Fibroblast of the aortic adventitia (primary cell): ENCODE results near the gene SNX3. TPM values are rescaled to one million over a fixed set of nuclear protein-coding genes. Genes with fewer than 3 reads are reported as not detected.

Source experiments
- DNase-seq: peaks from one replicate; pipeline ENCODE4 v3.0.0-alpha.2; 2010; ENCODE audit warnings: low read depth
- H3K4me3 ChIP-seq: 2 replicates; pipeline ENCODE4 v1.5.1; 2011; ENCODE audit warnings: low read depth, mild to moderate bottlenecking, control low read depth, low read length, moderate library complexity
- total RNA-seq: library from RNA; depleted of rRNA; stranded (reverse); fragments of >200 nt; gene quantifications from 2 replicates; pipeline ENCODE4 v1.2.3, GENCODE V29; 2012; ENCODE audit warnings: low replicate concordance
- TF ChIP-seq, protein P1 (sequence below): IDR thresholded peaks from 2 replicates; pipeline ENCODE4 v1.5.1; 2011; ENCODE audit warnings: mild to moderate bottlenecking, low read length, control low read depth, inconsistent platforms; ENCODE audit not compliant: insufficient read depth

Gene SNX3
- total RNA-seq, 1 donor = 266 TPM

- DNase-seq = no peak
- TF ChIP-seq, protein P1, sequence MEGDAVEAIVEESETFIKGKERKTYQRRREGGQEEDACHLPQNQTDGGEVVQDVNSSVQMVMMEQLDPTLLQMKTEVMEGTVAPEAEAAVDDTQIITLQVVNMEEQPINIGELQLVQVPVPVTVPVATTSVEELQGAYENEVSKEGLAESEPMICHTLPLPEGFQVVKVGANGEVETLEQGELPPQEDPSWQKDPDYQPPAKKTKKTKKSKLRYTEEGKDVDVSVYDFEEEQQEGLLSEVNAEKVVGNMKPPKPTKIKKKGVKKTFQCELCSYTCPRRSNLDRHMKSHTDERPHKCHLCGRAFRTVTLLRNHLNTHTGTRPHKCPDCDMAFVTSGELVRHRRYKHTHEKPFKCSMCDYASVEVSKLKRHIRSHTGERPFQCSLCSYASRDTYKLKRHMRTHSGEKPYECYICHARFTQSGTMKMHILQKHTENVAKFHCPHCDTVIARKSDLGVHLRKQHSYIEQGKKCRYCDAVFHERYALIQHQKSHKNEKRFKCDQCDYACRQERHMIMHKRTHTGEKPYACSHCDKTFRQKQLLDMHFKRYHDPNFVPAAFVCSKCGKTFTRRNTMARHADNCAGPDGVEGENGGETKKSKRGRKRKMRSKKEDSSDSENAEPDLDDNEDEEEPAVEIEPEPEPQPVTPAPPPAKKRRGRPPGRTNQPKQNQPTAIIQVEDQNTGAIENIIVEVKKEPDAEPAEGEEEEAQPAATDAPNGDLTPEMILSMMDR = no peak
- no peak overlapping the region for H3K4me3 ChIP-seq
These were observed 80.1 kb downstream of the SNX3 start for GRCh38 chr6:108180776-108181175.

- no peak overlapping the region for H3K4me3 ChIP-seq
- DNase-seq = no peak
- TF ChIP-seq, protein P1 = no peak
These were observed 80.6 kb downstream of the SNX3 start for GRCh38 chr6:108180266-108180665.

- no peak for DNase-seq
- H3K4me3 ChIP-seq = no peak overlapping the region
- TF ChIP-seq, protein P1 = no peak
These were observed 81.1 kb downstream of the SNX3 start for GRCh38 chr6:108179741-108180140.

DNA sequence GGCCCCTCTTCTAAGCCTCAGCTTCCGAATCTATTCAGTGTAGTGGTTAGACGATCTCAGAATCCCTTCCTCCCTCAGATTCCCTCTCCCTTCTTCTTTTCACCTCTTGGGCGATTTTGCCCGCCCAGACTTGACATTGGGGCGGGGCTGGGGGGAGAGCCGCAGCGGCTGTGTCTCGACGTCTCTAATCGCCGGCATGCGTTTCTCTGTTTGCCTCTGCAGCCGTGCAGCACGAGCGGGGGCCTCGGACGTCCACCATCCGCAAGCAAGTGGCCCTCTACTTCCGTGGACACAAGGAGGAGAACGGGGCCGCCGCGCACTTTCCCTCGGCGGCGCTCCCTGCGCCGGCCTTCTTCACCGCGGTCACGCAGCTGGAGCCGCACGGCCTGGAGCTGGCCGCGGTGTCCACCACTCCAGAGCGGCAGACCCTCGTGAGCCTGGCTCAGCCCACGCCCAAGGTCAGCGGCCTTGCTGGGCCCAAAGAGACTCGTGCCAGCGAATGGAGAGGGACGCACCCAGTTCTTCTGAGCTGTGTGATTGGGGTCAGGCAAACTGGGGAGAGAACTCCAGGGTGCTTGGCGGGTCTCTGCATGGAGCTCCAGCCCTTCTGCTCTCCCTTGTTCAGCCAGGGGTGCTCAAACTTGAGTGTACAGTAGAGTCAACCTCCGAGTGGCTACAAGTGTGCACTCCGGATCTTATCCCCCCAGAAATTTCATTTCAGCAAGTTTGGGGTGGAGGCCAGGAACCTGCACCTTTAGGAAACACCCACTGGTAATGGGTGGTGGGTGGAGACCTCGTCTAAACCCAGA lies 84.4 kb downstream of the SNX3 start:
- DNase-seq = no peak
- TF ChIP-seq, protein P1 = no peak
- H3K4me3 ChIP-seq = no peak overlapping the region

DNA sequence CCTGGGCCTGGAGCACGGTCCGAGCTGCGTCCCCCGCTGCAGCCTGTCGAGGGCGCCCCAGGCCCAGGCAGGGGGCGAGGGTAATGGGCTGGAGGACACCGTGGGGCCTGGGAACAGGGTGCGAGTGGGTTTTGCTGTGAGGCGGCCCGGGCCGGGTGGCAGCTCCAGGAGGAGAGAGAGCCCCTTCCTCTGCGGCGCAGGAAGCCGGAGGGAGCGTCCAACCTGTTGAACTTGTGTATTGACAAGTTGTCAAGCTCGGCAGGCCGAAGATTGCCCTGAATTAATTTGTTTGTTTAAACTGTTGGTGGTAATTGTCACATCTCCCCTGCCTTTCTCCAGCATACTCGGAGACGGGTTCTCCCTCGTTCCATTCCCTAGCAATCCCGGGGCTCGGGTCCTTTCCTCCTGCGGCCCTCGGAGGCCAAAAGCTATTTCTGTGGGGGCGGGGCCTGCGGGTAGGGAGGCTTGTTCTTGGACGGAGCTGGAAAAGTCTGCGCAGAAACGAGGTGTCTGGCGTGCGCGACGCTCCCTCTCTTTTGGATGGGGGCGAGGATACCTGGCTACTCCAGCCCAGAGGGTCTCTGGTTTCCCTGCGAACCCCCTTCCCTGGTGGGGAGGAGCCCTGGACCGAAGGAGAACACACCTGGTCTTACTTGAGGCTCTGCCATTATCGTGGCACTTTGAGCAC lies 85.1 kb downstream of the SNX3 start:
- TF ChIP-seq, protein P1 = no peak
- no peak overlapping the region for H3K4me3 ChIP-seq
- DNase-seq = no peak

DNA sequence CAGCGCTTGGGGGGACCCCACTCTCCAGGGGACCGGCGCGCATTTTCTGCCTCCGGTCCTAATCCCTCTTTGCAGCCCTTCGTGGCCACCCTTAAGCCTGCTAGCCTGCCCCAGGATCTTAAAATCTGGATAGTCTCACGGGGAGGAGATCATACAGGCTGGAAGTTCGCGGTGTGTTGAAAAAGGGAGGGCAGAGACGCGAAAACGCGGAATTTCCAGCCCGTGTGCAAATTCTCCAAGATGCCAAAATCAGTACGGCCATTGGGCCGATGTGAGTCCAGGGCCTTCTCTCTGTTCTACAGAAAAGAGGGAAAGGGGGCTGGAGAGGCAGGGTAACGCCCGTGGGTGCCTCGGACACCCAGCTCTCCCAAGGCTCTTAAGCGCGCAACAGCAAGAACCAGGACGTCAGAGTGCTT lies 85.7 kb downstream of the SNX3 start:
- H3K4me3 ChIP-seq = no peak overlapping the region
- TF ChIP-seq, protein P1 = no peak
- DNase-seq = no peak
